Measurements from ENCODE around the gene RNF44. TPM values are rescaled to one million over a fixed set of nuclear protein-coding genes. Genes with fewer than 3 reads are reported as not detected.
A peak's percentile ranks its signal among the peaks of the same experiment; 100 is the strongest.

The RNF44 gene
- total RNA-seq, 1 experiment from 2014 or later: 172 TPM

DNA sequence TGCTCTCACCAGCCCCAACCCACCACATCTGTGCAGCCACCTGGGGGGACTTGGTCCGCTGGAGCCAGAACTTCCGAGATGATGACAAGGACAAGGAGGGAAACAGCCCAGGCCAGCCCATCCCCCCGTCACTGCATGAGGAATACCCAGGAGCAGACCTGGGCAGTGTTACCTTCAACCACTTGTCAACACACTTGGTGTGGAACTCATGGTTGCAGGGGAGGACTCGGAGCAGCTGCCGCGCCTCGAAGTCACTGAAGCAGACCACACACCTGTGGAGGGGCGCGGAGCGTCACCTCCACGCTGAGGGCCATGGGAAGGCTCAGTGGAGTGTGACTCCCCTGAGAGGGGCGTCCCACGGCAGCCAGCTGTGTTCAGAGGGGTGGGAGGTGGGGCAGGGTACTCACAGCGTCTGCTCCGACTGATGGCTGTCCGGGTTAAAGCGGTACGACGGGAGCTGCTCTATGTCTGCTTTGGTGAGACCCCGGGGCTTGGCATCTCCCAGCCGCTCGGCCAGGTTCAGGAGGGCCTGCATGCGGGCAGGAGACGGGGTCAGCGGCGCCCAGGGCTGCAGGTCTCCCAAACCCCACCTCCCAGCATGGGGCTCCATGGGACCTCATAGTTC is 8.0 kb downstream of the RNF44 start:
- no peak overlapping the region for H2BK15ac ChIP-seq (ENCODE audit: low read depth, low read length)
- H3K79me2 ChIP-seq (ENCODE audit: insufficient read depth, low read length): peaks cover 16% of the 10 kb centered on the region; the same call in 1 of the 2 replicates
- H3K79me1 ChIP-seq (ENCODE audit: insufficient read depth, low read depth, low read length, poor library complexity, severe bottlenecking): peaks cover 3% of the 10 kb centered on the region
- H4K91ac ChIP-seq (ENCODE audit: insufficient read length, low read depth, low read length): no peak overlapping the region
- no peaks in the 10 kb centered on the region for H3K9me3 Mint-ChIP-seq
- no peak for DNase-seq
- H3K27ac ChIP-seq (ENCODE audit: insufficient read length, low read depth, low read length): no peak overlapping the region
- no peak for TF ChIP-seq CTCF (conservative IDR thresholded peaks at IDR 0.05)
- H3K4me1 ChIP-seq (ENCODE audit: insufficient read depth, low read length): no peaks in the 10 kb centered on the region; the same call in 1 of the 2 replicates
- H3K27me3 ChIP-seq (ENCODE audit: insufficient read depth, low read length): no peaks in the 10 kb centered on the region
- no peak overlapping the region for H3T11ph ChIP-seq (ENCODE audit: low read length)
- no peaks in the 10 kb centered on the region for H3K27me3 Mint-ChIP-seq (ENCODE audit: low read depth)
- peaks cover 19 to 63% (median 57%) of the 10 kb centered on the region in 3 experiments; a peak in 6 of 7 replicates for H3K36me3 Mint-ChIP-seq (ENCODE audit: insufficient read depth in 1 of 3, low read depth in 3 of 3)
- peak overlapping the region in 1 of 3 experiments; percentile 64; a peak in 1 of 7 replicates for H3K27ac Mint-ChIP-seq
- H3K9me3 ChIP-seq (ENCODE audit: control insufficient read depth, low read depth, low read length): no peaks in the 10 kb centered on the region
- no CpG with 5 or more reads among the region's 26 CpGs for WGBS (ENCODE audit: extremely low coverage, insufficient read length, low lambda C conversion rate)
- no peak overlapping the region for H3K56ac ChIP-seq (ENCODE audit: insufficient read length, low read depth, low read length)
- peaks cover 10 to 11% of the 10 kb centered on the region in 2 experiments for H3K4me1 Mint-ChIP-seq
- no peak overlapping the region for H3K18ac ChIP-seq (ENCODE audit: insufficient read length, low read depth, low read length)
- no peak overlapping the region for H3K9ac ChIP-seq (ENCODE audit: extremely low read depth, insufficient read length, low read length)
- H2AFZ ChIP-seq (ENCODE audit: low read length): no peak overlapping the region
- H3K4me3 Mint-ChIP-seq: no peak overlapping the region
- H3K4ac ChIP-seq (ENCODE audit: low read depth, low read length): no peak overlapping the region
- H2BK20ac ChIP-seq (ENCODE audit: low read depth, low read length, poor library complexity, severe bottlenecking): no peak overlapping the region
- H4K8ac ChIP-seq (replicated peaks; ENCODE audit: insufficient read length, low read depth, low read length): no peak overlapping the region
- no peaks in the 10 kb centered on the region for H3K23me2 ChIP-seq (ENCODE audit: insufficient read length, low read depth, low read length, poor library complexity, severe bottlenecking)
- no peaks in the 10 kb centered on the region for H4K20me1 ChIP-seq (ENCODE audit: control insufficient read depth, insufficient read depth, insufficient read length)
- no peak overlapping the region for H3K4me2 ChIP-seq (ENCODE audit: insufficient read depth, insufficient read length, low read length)
- H3K14ac ChIP-seq (ENCODE audit: insufficient read depth, low read length): no peak overlapping the region; the same call in 1 of the 2 replicates
- no peak overlapping the region for H2BK12ac ChIP-seq (ENCODE audit: insufficient read length, low read depth, low read length)
- no peak overlapping the region for H4K5ac ChIP-seq (ENCODE audit: insufficient read length, low read depth, low read length)
- no peak overlapping the region for H2BK120ac ChIP-seq (ENCODE audit: low read depth, low read length, poor library complexity, severe bottlenecking)
- H3K23ac ChIP-seq (ENCODE audit: insufficient read length, low read depth, low read length): no peak overlapping the region
- H2AK5ac ChIP-seq (ENCODE audit: insufficient read length, low read length): no peak overlapping the region
- no peak overlapping the region for H2BK5ac ChIP-seq (ENCODE audit: insufficient read length, low read length)

Measured in H9 (cell line).